Karpas-422 (cell line): ENCODE measurements around the gene CX3CR1. TPM values are rescaled to one million over a fixed set of nuclear protein-coding genes. Genes with fewer than 3 reads are reported as not detected.
A peak's percentile ranks its signal among the peaks of the same experiment; 100 is the strongest.

Experiments
- DNase-seq: peaks from one replicate; pipeline ENCODE4 v3.0.0-alpha.2; 2015
- H2AFZ ChIP-seq: fragments of 200-600 bp; sonication (generic); 2 replicates; pipeline ENCODE4 v1.6.1; 2014; ENCODE audit warnings: antibody characterized with exemption, low read length, mixed read lengths
- H3K27ac ChIP-seq: fragments of 200-600 bp; sonication (generic); 2 replicates; pipeline ENCODE4 v1.5.1; 2014; ENCODE audit warnings: mild to moderate bottlenecking, low read length, moderate library complexity
- H3K27me3 ChIP-seq: fragments of 200-600 bp; sonication (generic); 2 replicates; pipeline ENCODE4 v1.6.1; 2014; ENCODE audit warnings: low read length, mixed read lengths
- H3K36me3 ChIP-seq: fragments of 200-600 bp; sonication (generic); 2 replicates; pipeline ENCODE4 v1.6.1; 2014; ENCODE audit warnings: low read length, mixed read lengths; ENCODE audit not compliant: insufficient read depth
- H3K4me1 ChIP-seq: fragments of 200-600 bp; sonication (generic); 2 replicates; pipeline ENCODE4 v1.6.1; 2014; ENCODE audit warnings: mild to moderate bottlenecking, low read length, mixed read lengths
- H3K4me2 ChIP-seq: fragments of 200-600 bp; sonication (generic); 2 replicates; pipeline ENCODE4 v1.6.1; 2014; ENCODE audit warnings: low read length, low read depth, mild to moderate bottlenecking; ENCODE audit not compliant: poor library complexity, severe bottlenecking
- H3K4me3 ChIP-seq: fragments of 200-600 bp; sonication (generic); 2 replicates; pipeline ENCODE4 v1.5.1; 2014; ENCODE audit warnings: mild to moderate bottlenecking, antibody characterized with exemption, low read length, mixed read lengths
- H3K79me2 ChIP-seq: fragments of 200-600 bp; sonication (generic); 2 replicates; pipeline ENCODE4 v1.6.1; 2014; ENCODE audit warnings: mild to moderate bottlenecking, low read length, mixed read lengths
- H3K9ac ChIP-seq: fragments of 200-600 bp; sonication (generic); 2 replicates; pipeline ENCODE4 v1.6.0; 2014; ENCODE audit warnings: low read length
- H3K9me2 ChIP-seq: fragments of 200-600 bp; sonication (generic), shearing (Covaris generic); replicated peaks from 2 replicates; pipeline ENCODE4 v1.6.0; 2014; ENCODE audit warnings: mild to moderate bottlenecking, low read length, moderate library complexity; ENCODE audit not compliant: insufficient read depth
- H3K9me3 ChIP-seq: fragments of 300-700, 200-600 bp; sonication (generic); 2 replicates; pipeline ENCODE4 v1.6.1; 2014; ENCODE audit warnings: low read length, mixed read lengths
- H4K20me1 ChIP-seq: fragments of 200-600 bp; sonication (generic); 2 replicates; pipeline ENCODE4 v1.6.1; 2014; ENCODE audit warnings: mild to moderate bottlenecking, antibody characterized with exemption, low read length, low read depth; ENCODE audit not compliant: insufficient read depth
- total RNA-seq: library from RNA; depleted of rRNA; stranded (reverse); fragments of >200 nt; shearing (Covaris generic); gene quantifications from 2 replicates; pipeline ENCODE4 v1.2.3, GENCODE V29; 2014; ENCODE audit warnings: low replicate concordance

CX3CR1 gene
- total RNA-seq, 1 experiment from 2014 or later: 0.48 TPM

- Histone ChIP-seq H3K4me3 (no peak overlapping the region), H3K79me2 (no peaks in the 10 kb centered on the region), H4K20me1 (no peaks in the 10 kb centered on the region), H3K36me3 (no peaks in the 10 kb centered on the region), H3K9me3 (no peaks in the 10 kb centered on the region), H3K4me2 (no peak overlapping the region), H3K9ac (no peak overlapping the region), H3K27me3 (no peaks in the 10 kb centered on the region), H2AFZ (no peak overlapping the region), H3K27ac (no peak overlapping the region), H3K4me1 (peaks cover 31% of the 10 kb centered on the region), H3K9me2 (no peaks in the 10 kb centered on the region)
- no peak for DNase-seq
Measured at GRCh38 chr3:39268549-39268900, 11.3 kb downstream of the CX3CR1 start.

- no peak overlapping the region for H2AFZ ChIP-seq
- no peaks in the 10 kb centered on the region for H3K79me2 ChIP-seq
- no peaks in the 10 kb centered on the region for H3K27me3 ChIP-seq
- no peaks in the 10 kb centered on the region for H3K9me2 ChIP-seq
- H3K4me1 ChIP-seq: peaks cover 37% of the 10 kb centered on the region
- no peaks in the 10 kb centered on the region for H3K9me3 ChIP-seq
- H3K27ac ChIP-seq: no peak overlapping the region
- H3K4me2 ChIP-seq: no peak overlapping the region
- no peaks in the 10 kb centered on the region for H4K20me1 ChIP-seq
- no peaks in the 10 kb centered on the region for H3K36me3 ChIP-seq
- DNase-seq: no peak
- H3K9ac ChIP-seq: no peak overlapping the region
- no peak overlapping the region for H3K4me3 ChIP-seq
Measured at GRCh38 chr3:39267631-39268548, 11.9 kb downstream of the CX3CR1 start.

DNA sequence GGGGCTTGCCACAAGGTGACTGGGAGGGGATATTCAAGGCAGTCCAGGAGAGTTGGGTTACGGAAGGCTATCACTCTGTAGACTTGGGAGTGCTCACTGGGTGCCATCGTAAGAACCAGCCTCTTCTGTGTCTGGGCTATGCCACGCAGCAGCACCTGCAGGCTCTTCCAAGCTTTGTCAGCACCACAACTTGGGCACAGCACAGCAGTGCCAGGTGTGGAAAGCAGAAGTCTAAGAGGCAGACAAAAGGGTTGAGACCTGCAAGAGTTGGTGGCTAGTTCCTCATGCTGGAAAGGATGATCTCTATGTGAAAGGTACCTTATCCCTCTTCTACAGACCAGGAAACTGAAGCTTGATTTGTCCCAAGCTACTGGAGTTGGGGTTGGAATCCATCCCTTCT lies 15.8 kb downstream of the CX3CR1 start:
- Histone ChIP-seq H3K79me2 (no peaks in the 10 kb centered on the region), H3K9me3 (no peaks in the 10 kb centered on the region), H3K27me3 (0 out of 2 replicates have a peak, but pooled peaks cover 2% of the 10 kb centered on the region), H3K36me3 (no peaks in the 10 kb centered on the region), H3K4me1 (peaks cover 53% of the 10 kb centered on the region), H3K4me2 (no peak overlapping the region), H3K4me3 (no peak overlapping the region), H3K27ac (no peak overlapping the region), H3K9ac (no peak overlapping the region), H4K20me1 (no peaks in the 10 kb centered on the region), H3K9me2 (no peaks in the 10 kb centered on the region), H2AFZ (no peak overlapping the region)
- DNase-seq: peak; percentile 55

DNA sequence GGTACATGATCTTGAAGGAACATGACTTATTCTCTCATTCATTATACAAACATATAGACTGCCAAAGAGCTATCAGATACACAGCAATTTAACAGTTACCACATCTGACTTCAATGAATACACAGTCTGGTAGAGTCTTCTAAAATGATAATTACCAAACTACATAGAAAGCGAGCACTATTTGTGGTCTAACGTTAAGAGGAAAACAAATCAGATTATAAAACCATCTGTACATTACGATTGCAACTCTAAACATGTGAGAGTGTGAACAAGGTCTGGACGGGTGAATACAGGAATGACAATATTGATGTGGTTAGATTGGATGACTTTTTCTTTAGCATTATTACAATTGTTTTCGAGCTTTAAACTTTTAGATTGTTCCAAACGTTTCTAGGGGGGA lies 16.3 kb downstream of the CX3CR1 start:
- H3K4me1 ChIP-seq: peaks cover 54% of the 10 kb centered on the region
- H3K9me3 ChIP-seq: no peaks in the 10 kb centered on the region
- H4K20me1 ChIP-seq: no peaks in the 10 kb centered on the region
- no peak overlapping the region for H2AFZ ChIP-seq
- no peaks in the 10 kb centered on the region for H3K36me3 ChIP-seq
- H3K9me2 ChIP-seq: no peaks in the 10 kb centered on the region
- no peak overlapping the region for H3K9ac ChIP-seq
- H3K27ac ChIP-seq: no peak overlapping the region
- H3K4me3 ChIP-seq: no peak overlapping the region
- H3K27me3 ChIP-seq: 0 out of 2 replicates have a peak, but pooled peaks cover 2% of the 10 kb centered on the region
- H3K79me2 ChIP-seq: no peaks in the 10 kb centered on the region
- no peak for DNase-seq
- no peak overlapping the region for H3K4me2 ChIP-seq

GRCh38 chr3:39262846-39263245 lies 17.0 kb downstream of the CX3CR1 start:
- Histone ChIP-seq H3K9me3 (no peaks in the 10 kb centered on the region), H3K9ac (no peak overlapping the region), H3K4me1 (peaks cover 61% of the 10 kb centered on the region), H3K9me2 (no peaks in the 10 kb centered on the region), H2AFZ (no peak overlapping the region), H3K4me2 (no peak overlapping the region), H3K27me3 (0 out of 2 replicates have a peak, but pooled peaks cover 2% of the 10 kb centered on the region), H3K4me3 (no peak overlapping the region), H3K27ac (no peak overlapping the region), H3K79me2 (no peaks in the 10 kb centered on the region), H4K20me1 (no peaks in the 10 kb centered on the region), H3K36me3 (no peaks in the 10 kb centered on the region)
- DNase-seq: no peak

DNA sequence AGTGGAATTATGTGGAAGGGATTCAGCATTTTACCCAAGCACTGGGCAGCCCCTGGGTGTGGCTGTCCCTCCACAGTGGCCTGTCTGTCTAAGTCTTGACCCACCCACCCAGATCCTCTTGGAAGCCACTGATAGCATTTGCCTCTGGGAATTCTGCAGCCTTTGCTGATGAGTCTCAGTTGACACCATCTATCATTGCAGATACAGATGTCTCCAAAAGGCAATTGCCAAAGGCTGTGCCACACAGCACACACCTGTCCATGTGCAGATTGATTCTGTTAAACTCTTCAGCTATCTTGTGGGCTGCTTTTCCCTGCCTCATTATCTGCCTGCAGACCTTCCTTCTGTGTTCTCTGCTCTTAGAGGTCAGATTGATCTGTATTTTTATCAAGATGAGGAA lies 18.1 kb downstream of the CX3CR1 start:
- H3K9me2 ChIP-seq: no peaks in the 10 kb centered on the region

GRCh38 chr3:39260957-39261356 lies 18.9 kb downstream of the CX3CR1 start:
- Histone ChIP-seq H3K4me3 (no peak overlapping the region), H2AFZ (0 out of 2 replicates have a peak overlapping the region, but pooled peaks have one; percentile 13), H3K27ac (no peak overlapping the region), H4K20me1 (no peaks in the 10 kb centered on the region), H3K79me2 (no peaks in the 10 kb centered on the region), H3K9me3 (no peaks in the 10 kb centered on the region), H3K36me3 (no peaks in the 10 kb centered on the region), H3K9ac (no peak overlapping the region), H3K4me2 (peak overlapping the region; percentile 50), H3K9me2 (no peaks in the 10 kb centered on the region), H3K27me3 (0 out of 2 replicates have a peak, but pooled peaks cover 2% of the 10 kb centered on the region), H3K4me1 (peaks cover 78% of the 10 kb centered on the region)
- DNase-seq: peak; percentile 82

More for the DNA sequence above, 18.1 kb downstream of the CX3CR1 start:
- H3K4me1 ChIP-seq: peaks cover 71% of the 10 kb centered on the region
- H3K79me2 ChIP-seq: no peaks in the 10 kb centered on the region
- no peak overlapping the region for H3K4me3 ChIP-seq
- DNase-seq: no peak
- H3K27ac ChIP-seq: no peak overlapping the region
- H3K27me3 ChIP-seq: 0 out of 2 replicates have a peak, but pooled peaks cover 2% of the 10 kb centered on the region
- H2AFZ ChIP-seq: no peak overlapping the region
- no peaks in the 10 kb centered on the region for H3K36me3 ChIP-seq
- no peaks in the 10 kb centered on the region for H4K20me1 ChIP-seq
- H3K9ac ChIP-seq: no peak overlapping the region
- no peak overlapping the region for H3K4me2 ChIP-seq
- no peaks in the 10 kb centered on the region for H3K9me3 ChIP-seq

DNA sequence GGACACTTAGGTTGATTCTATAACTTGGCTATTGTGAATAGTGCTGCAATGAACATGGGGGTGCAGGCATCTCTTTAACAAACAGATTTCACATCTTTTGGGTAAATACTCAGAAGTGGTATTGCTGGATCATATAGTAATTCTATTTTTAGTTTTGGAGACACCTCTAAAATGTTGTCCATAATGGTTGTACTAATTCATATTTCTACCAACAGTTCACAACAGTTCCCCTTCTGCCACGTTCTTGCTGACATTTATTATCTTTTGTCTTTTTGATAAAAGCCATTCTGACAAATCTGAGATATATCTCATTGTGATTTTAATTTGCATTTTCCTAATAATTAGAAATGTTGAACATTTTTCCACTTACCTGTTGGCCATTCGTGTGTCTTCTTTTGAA lies 19.5 kb downstream of the CX3CR1 start:
- no peak overlapping the region for H3K9ac ChIP-seq
- H3K4me1 ChIP-seq: peaks cover 85% of the 10 kb centered on the region

More for the DNA sequence above, 19.5 kb downstream of the CX3CR1 start:
- Histone ChIP-seq H3K9me3 (no peaks in the 10 kb centered on the region), H3K4me3 (0 out of 2 replicates have a peak overlapping the region, but pooled peaks have one; percentile 12), H2AFZ (no peak overlapping the region), H3K27ac (no peak overlapping the region), H3K27me3 (0 out of 2 replicates have a peak, but pooled peaks cover 2% of the 10 kb centered on the region), H3K9me2 (no peaks in the 10 kb centered on the region), H3K79me2 (no peaks in the 10 kb centered on the region), H3K36me3 (no peaks in the 10 kb centered on the region), H4K20me1 (no peaks in the 10 kb centered on the region), H3K4me2 (peak overlapping the region; percentile 50)
- DNase-seq: no peak
